Activated CD4-positive, CD25-positive, alpha-beta regulatory T cell treated with anti-CD3 and anti-CD28 coated beads, Interleukin-2, amount 50 U/mL, for 24 hours (primary cell): Measurements from ENCODE around the gene TRIP6.

ENCODE experiments used
- ATAC-seq, 2 donors: fragments of 150-1000 bp; cut with Tn5 transposase; one replicate each; pipeline ENCODE4 v1.10.0; 2021; ENCODE audit warnings: mild to moderate bottlenecking in 1 of 2, moderate library complexity in 1 of 2

The TRIP6 gene

GRCh38 chr7:100867040-100867775 is at the start of gene TRIP6:
TSS of gene TRIP6 (plus strand) at chr7:100867387. CDS start at chr7:100867498, 111 bp downstream.
- peak; percentile 53 to 63 for ATAC-seq

- no peak for ATAC-seq
Observed at GRCh38 chr7:100818366-100818765, 48.8 kb upstream of the TRIP6 start.

GRCh38 chr7:100818825-100819224 is 48.4 kb upstream of the TRIP6 start:
- no peak for ATAC-seq

DNA sequence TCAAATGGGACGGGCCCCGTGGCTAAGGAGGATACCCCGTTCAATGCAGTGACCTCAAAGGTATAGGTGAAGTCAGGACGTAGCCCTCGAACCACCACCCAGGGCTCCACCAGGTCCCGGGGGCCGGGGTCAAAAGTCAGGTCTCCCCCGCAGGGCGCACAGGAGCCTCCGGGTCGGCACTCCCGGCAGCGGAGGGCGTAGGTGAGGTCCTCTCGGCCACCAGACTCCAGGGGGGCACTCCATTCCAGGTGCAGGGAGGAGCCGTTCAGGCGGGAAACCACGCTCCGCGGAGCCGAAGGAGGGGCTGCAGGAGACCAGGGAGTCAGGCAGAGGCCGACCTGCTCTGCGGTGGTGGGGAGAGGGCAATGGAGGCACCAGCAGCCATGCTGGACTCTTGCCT is 47.6 kb upstream of the TRIP6 start:
- no peak for ATAC-seq

DNA sequence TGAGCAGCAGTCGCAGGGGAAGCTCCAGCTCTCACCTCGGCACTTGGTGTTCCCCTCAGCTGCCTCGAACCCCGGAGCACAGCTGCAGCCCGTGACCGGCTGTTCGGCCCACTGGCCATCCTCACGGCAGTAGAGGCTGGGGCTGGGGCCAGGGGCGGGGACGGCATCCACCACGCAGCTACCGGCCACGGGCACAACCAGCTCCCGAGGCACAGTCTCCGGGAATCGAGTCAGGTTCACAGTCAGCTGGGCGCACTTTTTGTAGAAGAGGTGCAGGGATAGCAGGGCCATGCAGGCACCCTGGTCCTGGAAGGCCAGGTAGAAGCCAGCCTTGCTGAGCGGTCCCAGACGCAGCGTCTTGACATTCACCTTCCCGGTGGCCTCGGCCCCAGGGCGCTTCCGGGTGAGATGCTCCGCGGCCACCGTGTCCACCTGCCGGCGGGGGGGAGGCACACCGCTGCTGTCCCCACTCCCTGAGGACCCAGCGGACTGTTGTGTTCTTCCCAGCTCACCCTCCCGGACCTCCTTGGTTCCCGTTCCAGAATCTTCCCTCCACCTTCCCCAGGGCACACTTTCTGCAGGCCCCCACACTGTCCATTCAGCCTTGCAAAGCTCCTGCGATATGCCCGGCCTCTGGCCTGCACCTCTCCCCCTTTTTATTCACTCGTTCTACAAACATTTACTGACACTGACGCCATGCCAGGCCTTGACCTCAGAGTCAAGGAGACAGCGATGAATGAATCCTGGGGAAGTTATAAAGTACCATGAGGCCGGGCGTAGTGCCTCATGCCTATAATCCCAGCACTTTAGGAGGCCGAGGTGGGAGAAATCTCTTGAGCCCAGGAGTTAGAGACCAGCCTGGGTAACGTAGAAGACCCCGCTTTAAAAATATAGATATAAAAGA is 44.7 kb upstream of the TRIP6 start:
- ATAC-seq: no peak

- no peak for ATAC-seq
Observed at GRCh38 chr7:100823140-100823525, 44.1 kb upstream of the TRIP6 start.

DNA sequence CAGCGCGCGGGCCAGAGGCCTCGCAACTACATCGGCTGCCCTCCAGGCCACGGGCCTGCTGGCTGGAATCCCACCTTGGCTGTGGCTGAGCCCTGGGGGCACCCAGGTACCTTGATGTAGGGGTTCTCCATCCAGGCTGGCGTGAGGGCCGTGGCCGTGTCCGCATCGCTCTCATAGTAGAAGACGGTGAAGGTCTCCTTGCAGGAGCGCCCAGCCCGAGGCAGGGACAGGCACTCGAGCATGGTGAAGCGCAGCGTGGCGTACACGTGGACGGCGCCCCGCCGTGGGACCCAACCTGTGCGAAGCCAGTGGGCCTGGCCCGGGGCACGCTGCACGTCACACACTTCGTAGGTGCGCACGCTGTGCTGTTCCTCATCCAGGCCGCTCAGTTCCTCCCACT is 43.7 kb upstream of the TRIP6 start:
- no peak for ATAC-seq

GRCh38 chr7:100824499-100825214 is 42.5 kb upstream of the TRIP6 start:
- ATAC-seq: no peak

- no peak for ATAC-seq
Observed at GRCh38 chr7:100825215-100825671, 41.9 kb upstream of the TRIP6 start.

DNA sequence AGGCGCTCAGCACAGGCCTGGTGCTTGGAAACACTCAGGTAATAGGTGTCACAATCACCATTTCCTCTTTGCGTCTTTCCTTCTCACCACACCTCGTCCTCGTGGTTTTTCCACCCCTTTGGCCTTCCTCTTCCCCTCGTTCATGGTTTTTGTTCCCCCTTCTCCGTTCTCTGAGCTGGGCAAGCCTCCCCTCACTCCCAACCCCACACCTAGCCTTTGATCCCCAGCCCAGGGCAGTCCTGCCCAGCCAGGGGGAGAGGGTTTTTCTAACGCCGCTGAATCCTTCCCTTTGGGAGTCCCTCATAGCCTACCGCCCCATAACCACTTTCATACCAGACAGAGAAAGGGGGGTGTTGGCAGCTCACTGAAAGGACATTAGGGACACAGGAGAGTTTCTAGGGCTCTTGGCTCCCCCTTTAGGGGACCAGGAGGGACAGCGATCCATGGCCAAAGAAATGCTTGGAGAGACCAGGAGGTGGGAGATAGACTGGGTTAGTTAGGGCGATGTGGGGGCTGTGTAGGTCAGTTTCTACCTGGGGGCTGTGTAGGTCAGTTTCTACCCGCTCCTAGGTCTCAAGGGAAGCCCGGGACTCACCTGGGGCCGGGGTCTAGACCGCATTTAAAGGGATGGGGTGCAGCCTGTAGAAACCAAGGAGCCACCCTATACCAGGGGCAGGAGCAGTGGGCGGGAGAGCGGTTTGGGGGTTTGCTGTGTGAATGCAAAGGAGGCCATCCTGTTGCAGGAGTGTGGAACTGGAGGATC is 41.3 kb upstream of the TRIP6 start:
- no peak for ATAC-seq

DNA sequence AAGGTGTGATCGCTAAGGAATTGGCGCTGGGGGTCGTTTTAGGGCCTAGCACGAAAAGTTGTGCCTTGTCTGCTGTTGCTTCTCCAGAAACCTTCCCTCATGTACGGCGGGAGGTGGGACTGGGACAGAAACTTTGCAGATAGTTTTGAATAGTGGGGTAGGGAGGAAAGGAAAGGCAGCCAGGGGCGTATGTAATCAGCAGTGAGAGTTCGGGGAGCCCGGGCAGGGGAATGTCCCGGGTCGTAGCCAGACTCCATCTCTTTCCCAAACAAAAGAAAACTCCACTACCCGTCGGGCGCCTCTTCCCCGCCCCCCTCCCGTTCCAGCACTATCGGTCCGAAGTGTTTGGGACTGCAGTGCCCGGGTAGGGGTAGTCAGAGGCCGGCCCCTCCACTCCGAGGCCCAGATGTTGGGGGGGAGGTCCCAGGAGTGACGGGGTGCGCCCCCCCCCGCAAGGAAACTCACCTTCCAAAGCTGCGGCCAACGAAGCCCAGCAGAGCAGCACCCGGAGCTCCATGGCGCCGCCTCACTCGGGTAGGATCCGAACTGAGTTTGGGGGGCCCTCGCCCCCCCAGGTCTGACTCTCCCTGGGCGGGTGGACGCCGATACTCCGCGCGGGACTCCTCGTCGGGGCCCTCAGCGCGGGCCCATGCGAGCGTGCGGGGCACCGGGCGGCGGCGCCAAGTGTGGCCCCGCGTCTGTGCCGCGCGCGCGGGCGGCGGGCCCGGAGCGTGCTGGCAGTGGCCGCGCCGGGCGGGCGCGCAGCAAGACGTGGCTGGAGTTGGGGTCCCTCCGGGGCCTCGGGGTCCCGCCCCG is 40.5 kb upstream of the TRIP6 start:
- ATAC-seq: peak; percentile 13 to 30

GRCh38 chr7:100827330-100828226 is 39.6 kb upstream of the TRIP6 start, which contains the start of gene EPHB4:
TSS of gene EPHB4 (minus strand) at chr7:100827523. CDS start at chr7:100827030, 493 bp downstream.
- peak; percentile 28 to 36 for ATAC-seq

GRCh38 chr7:100829150-100829716 is 38.0 kb upstream of the TRIP6 start:
- no peak for ATAC-seq

DNA sequence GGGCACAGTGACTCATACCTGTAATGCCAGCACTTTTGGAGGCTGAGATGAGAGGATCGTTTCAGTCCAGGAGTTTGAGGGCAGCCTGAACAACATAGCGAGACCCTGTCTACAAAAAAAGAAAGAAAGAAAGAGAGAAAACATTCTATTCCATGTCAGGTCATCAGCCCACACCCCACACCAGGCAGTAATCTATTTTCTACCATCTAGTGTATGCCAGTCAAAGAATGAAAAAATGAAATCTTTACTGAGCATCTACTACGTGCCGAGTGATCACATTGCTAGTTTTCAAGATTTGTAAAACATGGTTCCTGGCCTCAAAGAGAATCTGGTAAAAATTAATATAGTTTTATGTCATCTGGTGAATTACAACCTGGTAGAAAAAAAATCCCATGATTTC is 36.8 kb upstream of the TRIP6 start:
- no peak for ATAC-seq

DNA sequence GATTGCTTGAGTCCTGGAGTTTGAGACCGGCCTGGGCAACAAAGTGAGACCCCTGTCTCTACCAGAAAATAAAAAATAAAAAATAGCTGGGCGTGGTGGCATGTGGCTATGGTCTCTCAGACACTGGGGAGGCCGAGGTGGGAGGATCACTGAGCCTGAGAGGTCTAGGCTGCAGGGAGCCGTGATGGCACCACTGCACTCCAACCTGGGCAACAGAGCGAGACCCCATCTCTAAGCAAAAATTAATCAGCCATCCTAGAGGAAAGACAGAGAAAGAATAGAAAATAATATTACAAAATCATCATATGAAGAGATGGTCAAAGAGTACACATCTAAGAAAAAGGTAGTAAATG is 34.9 kb upstream of the TRIP6 start:
- no peak for ATAC-seq

GRCh38 chr7:100835903-100836811 is 31.0 kb upstream of the TRIP6 start:
- no peak for ATAC-seq

GRCh38 chr7:100836812-100837098 is 30.4 kb upstream of the TRIP6 start:
- no peak for ATAC-seq

GRCh38 chr7:100837099-100837836 is 29.9 kb upstream of the TRIP6 start:
- peak; percentile 97 to 100 for ATAC-seq
